HG02759 (cell line): ENCODE results near the gene XCR1.
"Not testable (repeated sequence)": the region's sequence is repeated elsewhere in the genome, so short reads cannot be mapped to it uniquely, and the experiment has no call there.

Experiments
- ATAC-seq: cut with Tn5 transposase; IDR thresholded peaks from one replicate; pipeline ENCODE4 v1.9.1; 2021; ENCODE audit warnings: mild to moderate bottlenecking, moderate library complexity; ENCODE audit not compliant: unreplicated experiment

The XCR1 gene, protein sequence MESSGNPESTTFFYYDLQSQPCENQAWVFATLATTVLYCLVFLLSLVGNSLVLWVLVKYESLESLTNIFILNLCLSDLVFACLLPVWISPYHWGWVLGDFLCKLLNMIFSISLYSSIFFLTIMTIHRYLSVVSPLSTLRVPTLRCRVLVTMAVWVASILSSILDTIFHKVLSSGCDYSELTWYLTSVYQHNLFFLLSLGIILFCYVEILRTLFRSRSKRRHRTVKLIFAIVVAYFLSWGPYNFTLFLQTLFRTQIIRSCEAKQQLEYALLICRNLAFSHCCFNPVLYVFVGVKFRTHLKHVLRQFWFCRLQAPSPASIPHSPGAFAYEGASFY

DNA sequence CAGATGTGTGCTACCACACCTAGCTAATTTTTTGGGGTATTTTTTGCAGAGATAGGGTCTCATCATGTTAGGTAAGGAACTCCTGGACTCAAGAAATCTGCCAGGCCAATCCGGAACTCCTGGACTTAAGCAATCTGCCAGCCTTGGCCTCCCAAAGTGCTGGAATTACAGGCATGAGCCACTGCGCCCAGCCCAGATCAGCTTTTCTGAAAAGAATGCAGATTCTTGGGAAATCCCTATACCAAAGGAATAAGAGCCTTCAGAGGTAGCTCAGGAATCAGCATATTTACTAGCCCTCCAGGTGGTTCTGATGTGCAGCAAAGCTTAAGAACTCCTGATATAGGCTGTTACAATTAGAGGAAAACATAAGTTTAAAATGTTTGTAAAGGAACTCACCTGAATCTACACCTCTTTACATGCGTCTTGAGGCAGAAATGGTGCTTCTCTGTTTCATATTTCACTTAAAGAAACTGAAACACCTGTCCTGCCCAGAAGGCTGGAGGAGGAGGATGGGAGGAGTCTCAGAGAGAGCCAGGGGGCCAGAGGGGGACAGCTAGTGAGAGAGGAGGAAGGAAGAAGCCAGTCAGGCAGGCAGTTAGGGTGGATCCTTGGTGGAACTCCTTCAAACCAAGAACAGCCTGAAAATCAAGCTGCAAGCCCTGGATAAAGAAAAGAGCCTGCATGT is at the start of gene XCR1:
XCR1 (minus strand) TSS at position 463 of the 685 bp plus-strand sequence. CDS start 5,536 bp downstream, outside the sequence.
- ATAC-seq: no peak

DNA sequence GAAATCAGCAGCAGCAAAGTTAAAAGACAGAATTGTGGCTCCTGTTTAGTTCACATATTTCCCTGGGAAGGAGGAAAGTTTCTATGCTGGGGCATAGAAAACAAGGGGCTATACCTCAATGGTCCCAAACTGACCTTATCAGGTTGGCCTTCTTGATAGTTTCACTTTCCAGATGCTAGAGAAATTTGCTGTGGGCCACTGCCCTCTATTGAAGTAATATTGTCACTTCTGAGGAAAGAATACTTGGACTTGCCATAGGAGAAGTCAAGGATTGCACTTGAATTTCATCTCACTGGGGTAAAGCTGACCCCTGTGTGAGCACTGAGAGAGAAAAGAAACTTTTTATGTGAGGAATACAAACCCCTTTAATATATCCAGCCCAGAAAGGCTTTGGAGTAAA is 49.3 kb upstream of the XCR1 start:
- ATAC-seq: no peak

DNA sequence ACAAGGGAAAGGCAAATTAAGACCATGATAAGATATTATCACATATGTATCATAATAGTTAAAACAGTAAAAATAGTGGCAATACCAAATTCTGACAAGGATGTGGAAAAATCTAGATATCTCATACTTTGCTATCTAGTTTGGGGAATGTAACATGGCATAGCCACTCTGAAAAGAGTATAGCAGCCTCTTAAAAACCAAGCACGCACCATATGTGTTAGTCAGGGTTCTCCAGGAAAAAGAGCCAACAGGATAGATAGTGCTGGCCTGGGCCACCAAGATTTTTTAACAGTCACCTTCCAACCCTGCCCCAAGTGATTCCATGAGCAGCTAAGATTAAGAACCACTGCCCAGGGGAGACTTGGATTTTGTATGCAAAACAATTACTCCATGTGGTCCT is 48.5 kb upstream of the XCR1 start:
- no peak for ATAC-seq

DNA sequence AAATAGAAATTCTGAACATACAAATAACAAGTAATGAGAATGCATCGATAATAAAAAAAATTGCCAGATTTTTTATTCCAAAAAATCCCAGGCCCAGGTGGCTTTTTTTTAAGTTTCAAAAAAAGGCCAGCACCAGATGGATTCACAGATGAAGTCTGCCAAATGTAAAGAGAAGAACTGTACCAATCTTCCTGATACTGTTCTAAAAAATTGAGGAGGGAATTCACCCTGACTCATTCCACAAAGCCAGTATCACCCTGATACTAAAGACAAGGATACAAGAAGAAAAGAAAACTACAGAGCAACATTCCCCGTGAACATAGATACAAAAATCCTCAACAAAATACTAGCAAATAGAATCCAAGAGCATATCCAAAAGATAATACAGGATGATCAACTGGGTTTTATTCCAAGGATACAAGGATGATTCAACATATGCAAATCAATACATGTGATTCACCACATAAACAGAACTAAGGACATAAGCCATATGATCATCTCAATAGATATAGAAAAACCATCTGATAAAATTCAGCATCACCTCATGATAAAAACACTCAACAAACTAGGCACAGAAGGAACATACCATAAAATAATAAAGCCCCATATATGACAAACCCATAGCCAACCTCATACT is 44.1 kb upstream of the XCR1 start:
- ATAC-seq: no peak

DNA sequence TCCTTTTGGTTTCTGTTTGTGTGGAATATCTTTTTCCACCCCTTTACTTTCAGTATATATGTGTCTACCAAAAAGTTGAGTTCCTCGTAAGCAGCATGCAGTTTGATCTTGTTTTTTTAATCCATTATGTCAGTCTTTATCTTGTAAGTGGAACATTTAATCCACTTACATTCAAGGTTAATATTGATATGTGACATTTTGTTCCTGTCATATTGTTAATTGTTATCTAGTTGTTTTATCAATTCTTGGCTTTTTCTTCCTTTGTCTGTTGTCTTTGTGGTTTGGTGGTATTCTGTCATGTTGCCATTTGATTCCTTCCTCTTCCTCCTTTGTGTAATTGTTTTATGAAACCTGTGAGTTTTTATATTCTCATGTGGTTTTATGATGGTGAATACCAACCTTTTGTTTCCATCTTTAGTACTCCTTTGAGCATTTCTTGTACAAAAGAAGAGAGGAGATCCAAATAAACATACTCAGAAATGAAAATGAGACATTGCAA is 43.4 kb upstream of the XCR1 start:
- no peak for ATAC-seq

DNA sequence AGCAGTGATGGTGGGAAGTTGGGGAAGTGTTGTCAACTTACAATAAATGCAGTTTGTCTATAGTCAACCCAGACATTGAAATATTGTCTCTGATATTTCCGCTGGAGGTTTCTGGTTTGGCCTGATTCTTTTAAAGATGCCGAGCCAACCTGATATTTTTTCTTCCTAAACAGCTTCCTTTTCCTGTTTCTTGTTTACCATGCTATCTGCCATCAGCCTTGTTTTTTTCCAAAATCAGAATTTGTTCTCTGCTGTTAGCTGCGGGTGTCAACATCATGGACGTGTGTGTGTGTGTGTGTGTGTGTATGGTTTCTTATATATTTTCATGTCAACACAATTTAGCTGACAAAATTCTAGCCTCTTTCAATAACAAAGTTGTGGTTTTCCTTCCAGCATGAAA is 41.2 kb upstream of the XCR1 start:
- no peak for ATAC-seq

DNA sequence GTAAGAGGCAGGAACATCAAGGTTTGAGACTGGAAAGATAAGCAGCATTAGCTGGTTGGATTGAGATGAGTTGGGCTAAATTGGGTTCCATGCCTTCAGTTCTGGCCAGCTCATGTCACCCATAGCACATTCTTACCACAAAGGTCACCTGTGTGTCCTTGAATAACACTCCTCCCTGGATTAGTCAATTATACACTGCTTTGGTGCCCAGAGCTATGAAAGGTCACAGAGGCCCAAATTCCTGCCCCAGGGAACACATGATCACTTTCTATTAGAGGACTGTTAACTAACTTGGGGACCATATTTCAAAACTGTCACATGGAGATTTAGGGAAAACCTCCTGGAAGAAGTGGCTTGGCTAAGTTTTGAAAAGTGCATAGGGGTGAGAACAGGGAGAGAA is 40.1 kb upstream of the XCR1 start:
- ATAC-seq: no peak

DNA sequence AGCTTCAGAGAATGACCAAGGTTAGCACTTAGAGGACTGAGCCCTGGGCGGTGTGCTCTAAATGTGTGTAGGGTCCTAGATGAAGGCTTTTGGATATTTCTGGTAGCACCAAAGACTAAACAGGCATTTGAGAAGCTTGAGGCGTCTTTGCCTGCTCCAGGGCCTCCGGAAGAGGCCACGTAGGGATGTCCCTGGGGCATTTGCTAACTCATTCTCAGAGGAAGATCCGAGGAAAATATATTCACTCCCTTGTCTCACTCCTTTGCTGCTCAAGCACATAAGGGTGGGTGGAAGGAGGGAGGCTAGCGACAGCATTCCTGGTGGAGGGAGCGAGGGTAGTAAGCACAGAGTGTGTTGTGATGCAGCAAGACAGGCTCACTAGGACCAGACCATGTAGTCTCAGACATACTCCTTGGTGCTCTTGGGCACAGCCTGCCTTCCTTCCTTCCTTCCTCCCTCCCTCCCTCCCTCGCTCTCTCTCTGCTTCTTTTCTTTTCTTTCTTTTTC is 38.5 kb upstream of the XCR1 start:
- no peak for ATAC-seq

DNA sequence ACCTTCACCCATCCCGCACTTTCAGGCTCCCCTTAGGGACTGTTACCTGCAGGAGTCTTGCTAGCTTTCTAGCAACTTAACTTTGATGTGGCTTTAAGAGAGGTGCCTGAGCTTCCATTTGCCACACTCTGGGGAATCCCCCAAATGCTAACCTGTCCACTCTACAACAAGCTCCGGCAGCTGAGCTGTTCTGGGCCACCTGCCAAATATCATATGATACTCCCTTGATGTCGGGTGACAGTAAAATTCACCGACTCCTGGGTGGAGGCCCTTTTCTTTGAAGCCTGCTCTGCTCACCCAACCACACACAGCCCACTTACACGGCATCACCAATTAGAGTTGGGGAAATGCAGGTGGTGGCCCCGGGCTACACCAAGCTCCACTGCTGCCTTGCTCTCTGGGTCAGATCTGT is 38.0 kb upstream of the XCR1 start:
- no peak for ATAC-seq

DNA sequence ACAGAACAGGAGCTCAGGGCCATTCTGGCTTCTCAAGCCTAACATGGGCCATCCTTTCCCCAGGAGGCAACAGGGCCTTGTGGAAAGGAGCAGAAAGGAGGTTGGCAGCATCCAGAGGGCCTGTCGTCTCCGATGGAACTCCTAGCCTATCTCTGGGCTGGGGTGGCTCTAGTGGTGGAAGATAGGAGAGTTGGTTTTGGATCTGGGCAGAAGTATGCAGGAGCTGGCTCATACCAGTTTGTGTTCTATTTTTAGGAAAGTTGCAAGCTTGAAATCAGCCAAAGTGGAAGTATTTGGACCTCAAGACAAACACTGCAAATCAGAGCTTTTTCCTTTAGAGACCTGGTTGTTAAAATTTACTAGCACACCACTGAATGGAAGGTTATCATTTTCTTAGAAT is 35.4 kb upstream of the XCR1 start:
- ATAC-seq: no peak

DNA sequence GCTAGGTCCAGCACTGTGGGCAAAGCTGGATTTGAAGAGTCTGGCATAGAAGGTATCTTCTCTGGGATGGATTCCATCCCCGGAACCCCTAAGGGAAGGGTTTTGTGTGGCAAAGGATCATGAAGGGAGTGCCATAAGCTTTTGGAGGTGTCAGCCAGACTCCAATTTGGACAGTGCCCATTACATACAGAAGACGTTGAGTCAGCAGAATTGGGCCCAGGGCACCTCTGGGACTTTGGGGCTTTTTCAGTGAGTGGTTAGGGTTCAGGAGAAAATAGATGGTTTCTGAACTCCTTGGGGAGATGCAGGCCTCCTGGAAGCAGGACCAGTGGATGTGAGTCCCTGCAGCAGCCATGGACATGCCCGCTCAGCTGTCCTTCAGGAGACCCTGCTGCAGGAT is 34.6 kb upstream of the XCR1 start:
- no peak for ATAC-seq

DNA sequence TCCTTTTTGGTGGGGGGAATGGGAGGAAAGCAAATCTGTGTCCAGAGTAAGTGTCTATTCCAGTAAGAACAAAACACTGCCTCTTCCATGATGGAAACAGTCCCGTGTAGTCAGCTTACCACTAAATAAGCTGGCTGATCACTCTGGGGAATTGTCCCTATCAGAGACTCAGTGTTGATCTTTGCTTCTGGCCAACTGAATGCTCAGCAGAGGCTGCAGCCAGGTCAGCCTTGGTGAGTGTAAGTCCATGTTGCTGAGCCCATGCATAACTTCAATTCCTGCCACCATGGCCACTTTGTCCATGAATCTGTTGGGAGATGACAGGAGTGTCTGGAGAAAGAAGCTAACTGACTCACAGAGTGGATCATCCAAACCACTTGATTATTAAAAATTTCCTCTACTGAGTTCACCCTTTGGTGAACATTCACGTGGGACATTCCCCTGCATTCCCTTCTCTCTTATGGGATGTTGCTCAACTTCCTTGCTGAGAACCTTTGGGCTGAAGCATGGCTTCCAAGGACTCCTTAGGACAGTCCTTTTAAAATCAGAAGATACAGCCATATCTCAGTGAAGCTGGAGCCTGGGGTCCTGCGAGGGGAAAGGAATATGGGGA is 33.9 kb upstream of the XCR1 start:
- no peak for ATAC-seq

DNA sequence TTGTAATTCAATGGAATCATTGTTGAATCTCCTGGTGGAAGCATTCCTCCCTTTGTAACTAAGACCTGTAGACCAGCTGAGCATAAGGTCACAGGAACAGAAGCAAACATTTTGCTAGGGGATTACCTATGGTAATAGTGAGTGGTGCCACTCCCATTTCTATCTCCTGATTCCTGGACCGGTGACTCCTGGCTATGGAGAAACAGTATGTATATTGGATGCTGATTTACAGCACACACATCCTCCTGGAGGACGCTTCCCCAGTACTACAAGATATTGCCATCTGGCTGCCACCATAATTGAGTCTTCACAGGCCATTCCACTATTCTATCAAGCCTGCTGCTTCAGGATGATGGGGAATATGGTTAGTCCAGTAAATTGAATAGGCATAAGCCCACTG is 33.3 kb upstream of the XCR1 start:
- no peak for ATAC-seq

DNA sequence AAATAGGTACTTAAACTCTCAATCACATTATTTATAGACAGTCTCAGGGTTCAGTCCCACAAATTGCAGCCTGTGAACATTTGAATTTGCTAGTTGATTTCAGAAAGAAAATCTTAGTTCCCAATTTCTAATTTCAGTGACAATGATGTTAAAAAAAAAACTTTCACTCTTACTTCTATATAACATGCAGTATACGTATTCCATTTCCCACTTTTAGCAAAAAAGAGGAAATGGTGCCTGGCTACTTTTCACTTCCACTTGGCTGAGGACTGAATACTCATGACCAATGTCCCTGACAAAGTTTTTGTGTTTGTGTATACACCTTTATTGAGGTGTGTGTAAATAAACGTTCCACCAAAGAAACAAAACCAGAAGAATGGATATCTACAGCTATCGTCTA is 32.1 kb upstream of the XCR1 start:
- no peak for ATAC-seq

DNA sequence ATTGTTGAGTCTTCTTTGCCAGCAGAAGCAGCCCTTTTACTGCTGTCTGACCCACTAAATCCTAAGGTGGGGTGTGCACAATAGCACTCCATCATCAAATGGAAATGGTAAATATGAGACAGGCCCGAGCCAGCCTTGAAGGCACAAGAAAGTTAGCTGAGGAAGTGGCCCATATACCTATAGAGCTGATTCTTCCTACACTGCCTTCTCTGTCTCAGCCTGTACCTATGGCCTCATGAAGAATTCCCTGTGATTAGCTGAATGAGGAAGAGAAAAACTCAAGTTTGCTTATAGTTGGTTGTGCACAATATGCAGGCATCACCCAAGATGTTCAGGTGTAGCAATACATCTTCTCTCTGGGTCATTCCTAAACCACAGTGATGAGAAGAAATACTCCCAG is 31.7 kb upstream of the XCR1 start:
- ATAC-seq: no peak

DNA sequence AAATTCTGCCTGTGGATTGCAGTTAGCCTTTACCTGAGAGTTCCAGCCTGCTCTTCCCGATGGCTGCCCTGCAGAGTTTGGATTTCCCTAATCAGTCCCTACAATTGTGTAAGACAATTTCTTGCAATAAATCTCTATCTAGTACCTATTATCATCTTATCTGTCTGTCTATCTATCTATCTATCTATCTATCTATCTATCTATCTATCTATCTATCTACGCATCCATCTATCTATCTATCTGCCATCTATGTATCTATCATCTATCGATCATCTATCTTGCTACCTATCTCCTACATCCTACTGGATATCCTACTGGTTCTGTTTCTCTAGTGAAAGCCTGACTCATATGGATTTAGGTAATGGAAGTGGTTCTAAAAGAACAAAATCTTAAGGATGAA is 30.4 kb upstream of the XCR1 start:
- ATAC-seq: no peak

DNA sequence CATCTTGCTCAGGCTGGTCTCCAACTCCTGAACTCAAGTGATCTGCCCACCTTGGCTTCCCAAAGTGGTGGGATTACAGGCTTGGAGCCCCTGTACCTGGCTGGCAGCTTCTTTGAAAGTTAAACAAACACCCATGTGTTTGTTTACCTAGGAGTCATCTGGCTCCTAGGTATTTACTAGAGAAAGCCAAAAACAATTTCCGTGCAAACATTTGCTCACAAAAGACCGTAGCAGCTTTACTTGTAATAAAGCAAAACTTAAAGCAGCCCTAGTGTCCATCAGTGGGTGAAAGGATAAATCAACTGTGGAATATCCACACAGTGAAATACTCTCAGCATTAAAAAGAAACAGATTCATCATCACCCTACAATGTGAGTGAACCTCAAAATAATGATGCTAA is 29.4 kb upstream of the XCR1 start:
- no peak for ATAC-seq

DNA sequence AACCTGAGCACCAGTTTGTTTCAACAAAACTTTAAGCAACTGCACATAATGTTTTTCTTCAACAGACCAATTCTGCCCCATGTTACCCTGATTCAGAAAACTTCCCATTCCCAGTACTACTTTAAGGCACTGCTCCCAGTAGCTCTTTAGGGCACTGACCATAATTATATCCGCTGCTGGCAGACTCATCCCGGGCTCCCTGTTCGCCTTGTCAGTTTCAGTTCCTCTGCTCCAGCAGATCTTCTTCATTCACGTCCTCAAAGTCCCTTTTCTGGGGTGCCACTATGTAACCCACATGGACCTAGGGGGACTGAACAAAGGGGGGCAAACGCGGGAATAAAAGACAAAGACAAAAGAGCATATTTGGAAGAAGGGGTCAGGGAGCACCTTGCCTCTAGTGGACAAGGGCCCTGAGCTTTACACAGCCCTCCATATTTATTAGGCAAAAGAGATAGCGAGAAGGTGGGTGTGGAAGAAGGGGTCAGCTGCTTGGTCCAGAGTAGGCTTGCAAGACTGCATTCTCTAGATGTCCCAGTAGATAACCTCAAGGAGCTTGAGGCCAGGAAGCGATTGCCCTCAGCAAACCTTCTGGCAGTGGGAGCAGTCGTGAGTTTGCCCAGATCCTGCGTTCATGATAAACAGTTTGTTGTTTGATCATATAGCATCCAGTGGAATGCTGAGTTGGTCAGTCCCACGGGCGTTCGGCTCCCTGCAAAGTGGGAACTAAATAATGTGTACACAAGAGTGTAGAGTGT is 26.7 kb upstream of the XCR1 start:
- not testable (repeated sequence) for ATAC-seq

DNA sequence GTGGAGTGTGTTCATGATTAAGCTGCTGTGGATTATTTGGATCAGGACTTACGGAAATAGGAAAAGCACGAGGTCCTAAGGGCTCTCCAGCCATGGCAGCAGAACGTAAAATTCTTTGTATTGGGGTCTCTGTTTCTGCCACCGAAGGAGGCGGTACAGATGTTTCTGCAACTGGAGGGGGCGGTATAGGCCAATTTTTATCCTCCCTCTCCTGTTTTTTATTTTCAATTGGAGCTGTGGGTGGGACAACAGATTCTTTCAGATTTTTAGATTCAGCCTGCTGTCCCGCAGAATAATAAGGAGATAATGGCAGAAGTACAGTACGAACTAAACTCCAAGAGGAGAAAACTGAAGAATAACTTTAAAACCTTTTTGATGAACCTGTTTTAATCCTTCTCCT is 26.0 kb upstream of the XCR1 start:
- ATAC-seq: not testable (repeated sequence)

DNA sequence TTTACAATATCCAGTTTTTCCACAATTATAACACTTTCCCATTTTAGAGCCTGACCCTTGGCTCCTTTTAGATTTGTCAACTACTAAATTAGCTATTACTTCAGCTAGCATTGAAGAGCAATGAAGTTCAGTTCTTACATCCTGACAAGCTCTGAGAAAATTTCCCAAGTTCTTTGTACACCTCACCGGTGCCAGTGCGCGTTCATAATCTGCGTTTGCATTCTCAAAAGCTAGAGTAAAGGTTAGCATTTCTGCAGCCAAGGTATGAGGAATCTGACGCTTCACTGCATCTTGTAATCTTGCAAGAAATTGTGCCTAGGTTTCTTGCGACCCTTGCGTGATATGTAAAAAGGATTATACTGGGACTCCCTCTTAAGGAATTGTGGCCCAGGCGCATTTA is 25.2 kb upstream of the XCR1 start:
- ATAC-seq: no peak

DNA sequence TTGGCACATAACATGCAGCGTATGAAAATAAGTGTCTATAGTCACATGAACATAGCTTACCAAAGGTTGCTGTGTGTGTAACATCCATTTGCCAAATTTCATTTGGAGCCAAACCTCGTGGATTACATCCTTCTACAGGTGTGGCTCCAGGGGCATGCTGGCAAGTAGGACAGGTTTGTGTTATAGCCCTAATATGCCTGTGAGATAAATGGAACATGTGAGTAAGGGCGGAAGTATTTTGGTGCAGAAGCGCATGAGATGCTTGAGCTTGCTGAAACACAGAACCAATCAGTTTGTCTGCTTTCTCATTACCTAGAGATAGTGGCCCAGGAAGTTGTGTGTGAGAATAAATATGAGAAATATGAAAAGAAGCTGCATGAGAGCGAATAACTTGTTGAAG is 21.8 kb upstream of the XCR1 start:
- no peak for ATAC-seq
